OCI-LY3 (cell line): ENCODE results near the gene ATP8A2.

Experiments used
- EZH2phosphoT487 ChIP-seq: fragments of 200-600 bp; shearing (Covaris generic); IDR thresholded peaks from 2 replicates; pipeline ENCODE4 v1.6.1; 2018; ENCODE audit warnings: antibody characterized with exemption, mixed run types, low read depth
- TF ChIP-seq, protein P1 (sequence below): fragments of 200-600, 300-600 bp; sonication (generic); IDR thresholded peaks from 2 replicates; pipeline ENCODE4 v1.5.1; 2014; ENCODE audit warnings: antibody characterized with exemption, low read length, low read depth

GRCh38 chr13:25756251-25756650 is 384.5 kb downstream of the ATP8A2 start:
- TF ChIP-seq, protein P1, sequence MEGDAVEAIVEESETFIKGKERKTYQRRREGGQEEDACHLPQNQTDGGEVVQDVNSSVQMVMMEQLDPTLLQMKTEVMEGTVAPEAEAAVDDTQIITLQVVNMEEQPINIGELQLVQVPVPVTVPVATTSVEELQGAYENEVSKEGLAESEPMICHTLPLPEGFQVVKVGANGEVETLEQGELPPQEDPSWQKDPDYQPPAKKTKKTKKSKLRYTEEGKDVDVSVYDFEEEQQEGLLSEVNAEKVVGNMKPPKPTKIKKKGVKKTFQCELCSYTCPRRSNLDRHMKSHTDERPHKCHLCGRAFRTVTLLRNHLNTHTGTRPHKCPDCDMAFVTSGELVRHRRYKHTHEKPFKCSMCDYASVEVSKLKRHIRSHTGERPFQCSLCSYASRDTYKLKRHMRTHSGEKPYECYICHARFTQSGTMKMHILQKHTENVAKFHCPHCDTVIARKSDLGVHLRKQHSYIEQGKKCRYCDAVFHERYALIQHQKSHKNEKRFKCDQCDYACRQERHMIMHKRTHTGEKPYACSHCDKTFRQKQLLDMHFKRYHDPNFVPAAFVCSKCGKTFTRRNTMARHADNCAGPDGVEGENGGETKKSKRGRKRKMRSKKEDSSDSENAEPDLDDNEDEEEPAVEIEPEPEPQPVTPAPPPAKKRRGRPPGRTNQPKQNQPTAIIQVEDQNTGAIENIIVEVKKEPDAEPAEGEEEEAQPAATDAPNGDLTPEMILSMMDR = no peak
- TF ChIP-seq EZH2phosphoT487 = no peak
